Measurements from ENCODE around the gene PRM2.

Gene PRM2

DNA sequence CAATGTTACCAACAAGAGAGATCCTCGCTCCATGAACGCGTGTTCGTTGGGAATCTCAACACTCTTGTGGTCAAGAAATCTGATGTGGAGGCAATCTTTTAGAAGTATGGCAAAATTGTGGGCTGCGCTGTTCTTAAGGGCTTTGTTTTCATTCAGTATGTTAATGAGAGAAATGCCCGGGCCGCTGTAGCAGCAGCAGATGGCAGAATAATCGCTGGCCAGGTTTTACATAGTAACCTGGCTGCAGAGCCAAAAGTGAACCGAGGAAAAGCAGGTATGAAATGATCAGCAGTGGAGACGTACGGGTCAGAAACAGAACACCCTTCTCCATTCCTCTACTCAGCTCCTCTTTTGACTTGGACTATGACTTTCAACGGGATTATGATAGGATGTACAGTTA is 33.6 kb downstream of the PRM2 start:
- POLR2A ChIA-PET, result no interaction called here
- DNase-seq, result no peak
- CTCF ChIA-PET, result interaction anchor here (1.0 kb wide), 1 partner anchor 12 kb away, joined by 4 read pairs; no protein-coding TSS in a partner anchor
- no peak overlapping the region for H3K27ac ChIP-seq (ENCODE audit: insufficient read depth in 1 of 2, low read depth in 1 of 2, low read length in 2 of 2, poor library complexity in 1 of 2, severe bottlenecking in 2 of 2)
- H3K36me3 ChIP-seq (ENCODE audit: control insufficient read depth in 4 of 4, insufficient read depth in 4 of 4, low read length in 3 of 4), result no peaks in the 10 kb centered on the region
- WGBS (ENCODE audit: insufficient coverage), result 99% methylated on average over 12 of the region's 12 CpGs
- no peaks in the 10 kb centered on the region for H3K27me3 ChIP-seq (replicated peaks in 2 of 5; ENCODE audit: control insufficient read depth in 4 of 5, insufficient read depth in 5 of 5, low read length in 4 of 5)
- no peaks in the 10 kb centered on the region for H3K9me3 ChIP-seq (ENCODE audit: control extremely low read depth in 1 of 5, control insufficient read depth in 4 of 5, insufficient read depth in 2 of 5, low read depth in 1 of 5, low read length in 4 of 5)
- peaks cover 3 to 51% (median 14%) of the 10 kb centered on the region in 4 experiments for H3K4me1 ChIP-seq (ENCODE audit: control extremely low read depth in 1 of 4, control insufficient read depth in 4 of 4, insufficient read depth in 4 of 4, low read length in 3 of 4)
- H3K4me3 ChIP-seq (ENCODE audit: control insufficient read depth in 1 of 7, extremely low read depth in 1 of 7, insufficient read depth in 4 of 7, low read depth in 2 of 7, low read length in 6 of 7), result no peak overlapping the region

DNA sequence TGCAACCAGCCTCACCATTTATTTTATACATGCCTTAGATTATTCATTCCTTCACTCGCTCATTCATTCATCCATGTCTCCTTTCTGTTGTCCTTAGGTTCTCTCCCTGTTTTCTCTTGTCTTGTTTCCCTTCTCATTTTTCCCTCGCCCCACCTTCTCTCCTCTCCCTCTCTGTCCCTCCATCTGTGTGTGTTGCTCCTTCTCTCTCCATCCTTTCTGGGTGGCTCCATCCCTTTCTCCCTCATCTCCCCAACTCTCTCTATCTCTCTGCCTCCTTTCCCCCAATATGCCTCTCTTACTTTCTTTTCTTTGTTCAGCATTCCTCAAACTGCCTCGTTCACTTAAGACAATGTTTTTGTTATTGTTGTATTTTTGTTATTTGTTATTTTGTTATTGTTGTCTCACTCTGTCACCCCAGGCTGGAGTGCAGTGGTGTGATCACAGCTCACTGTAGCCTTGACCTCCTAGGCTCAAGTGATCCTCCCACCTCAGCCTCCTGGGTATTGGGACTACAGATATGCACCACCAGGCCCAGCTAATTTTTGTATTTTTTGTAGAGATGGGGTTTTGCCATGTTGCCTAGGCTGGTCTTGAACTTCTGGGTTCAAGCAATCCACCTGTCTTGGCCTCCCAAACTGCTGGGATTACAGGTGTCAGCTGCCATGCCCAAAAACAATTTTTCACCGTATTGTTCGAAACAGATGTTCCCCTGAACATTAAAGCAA is 34.6 kb downstream of the PRM2 start:
- CTCF ChIA-PET, result interaction anchor here (1.0 kb wide), 1 partner anchor 13 kb away, joined by 4 read pairs; no protein-coding TSS in a partner anchor
- Histone ChIP-seq H3K27ac (ENCODE audit: insufficient read depth in 1 of 2, low read depth in 1 of 2, low read length in 2 of 2, poor library complexity in 1 of 2, severe bottlenecking in 2 of 2) (no peak overlapping the region), H3K36me3 (ENCODE audit: control insufficient read depth in 4 of 4, insufficient read depth in 4 of 4, low read length in 3 of 4) (no peaks in the 10 kb centered on the region), H3K4me1 (ENCODE audit: control extremely low read depth in 1 of 4, control insufficient read depth in 4 of 4, insufficient read depth in 4 of 4, low read length in 3 of 4) (peaks cover 3 to 57% (median 15%) of the 10 kb centered on the region in 4 experiments), H3K9me3 (ENCODE audit: control extremely low read depth in 1 of 5, control insufficient read depth in 4 of 5, insufficient read depth in 2 of 5, low read depth in 1 of 5, low read length in 4 of 5) (no peaks in the 10 kb centered on the region), H3K4me3 (ENCODE audit: control insufficient read depth in 1 of 7, extremely low read depth in 1 of 7, insufficient read depth in 4 of 7, low read depth in 2 of 7, low read length in 6 of 7) (no peak overlapping the region), H3K27me3 (replicated peaks in 2 of 5; ENCODE audit: control insufficient read depth in 4 of 5, insufficient read depth in 5 of 5, low read length in 4 of 5) (no peaks in the 10 kb centered on the region)
- POLR2A ChIA-PET, result interaction anchor here (1.4 kb wide), 1 partner anchor 14 kb away, joined by 6 read pairs; the partner anchor contains the start of gene SOCS1
- no peak for DNase-seq
- 97% methylated on average over 2 of the region's 5 CpGs for WGBS (ENCODE audit: insufficient coverage)

DNA sequence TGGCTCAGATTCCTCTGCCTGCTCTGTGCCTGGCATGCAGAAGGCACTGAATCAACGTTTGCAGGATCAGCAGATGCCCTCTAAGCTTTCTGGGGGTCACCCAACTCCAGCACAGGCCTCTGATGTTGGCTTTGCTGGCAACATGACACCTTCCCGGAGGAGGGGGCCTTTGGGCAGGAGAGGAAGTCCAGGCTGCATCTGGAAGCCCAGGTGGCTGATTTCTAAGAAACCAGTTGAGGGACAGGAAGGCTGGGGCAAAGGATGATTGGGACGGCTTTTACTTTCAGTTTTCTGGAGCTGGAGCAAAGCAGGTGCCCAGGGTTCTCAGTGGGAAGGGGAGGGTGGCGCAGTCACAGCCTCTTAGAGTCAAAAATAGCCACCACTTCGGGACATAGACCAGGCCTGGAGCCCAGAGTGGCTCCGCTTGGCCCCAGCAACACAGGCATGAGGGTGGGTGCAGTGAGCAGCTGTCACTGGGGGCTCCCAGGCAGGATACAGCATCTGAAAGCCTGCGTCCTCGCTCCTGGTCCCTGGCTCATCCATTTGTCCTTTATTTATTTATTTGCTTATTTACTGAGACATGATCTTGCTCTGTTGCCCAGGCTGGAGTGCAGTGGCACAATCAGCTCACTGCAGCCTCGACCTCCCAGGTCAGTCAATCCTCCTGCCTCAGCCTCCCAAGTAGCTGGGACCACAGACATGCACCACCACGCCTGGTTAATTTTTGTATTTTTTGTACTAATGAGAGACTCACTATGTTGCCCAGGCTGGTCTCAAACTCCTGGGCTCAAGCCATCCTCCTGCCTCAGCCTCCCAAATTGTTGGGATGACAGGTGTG is 35.4 kb downstream of the PRM2 start:
- no peak overlapping the region for H3K27ac ChIP-seq (ENCODE audit: insufficient read depth in 1 of 2, low read depth in 1 of 2, low read length in 2 of 2, poor library complexity in 1 of 2, severe bottlenecking in 2 of 2)
- ChIA-PET POLR2A (interaction anchor here (0.7 to 1.4 kb wide), 2 partner anchors 15 to 57 kb away, joined by 5 to 6 read pairs; partner anchors contain the start of gene SOCS1), CTCF (interaction anchor here (0.9 kb wide), 1 partner anchor 11 kb away, joined by 3 read pairs; no protein-coding TSS in a partner anchor)
- H3K36me3 ChIP-seq (ENCODE audit: control insufficient read depth in 4 of 4, insufficient read depth in 4 of 4, low read length in 3 of 4), result no peaks in the 10 kb centered on the region
- H3K9me3 ChIP-seq (ENCODE audit: control extremely low read depth in 1 of 5, control insufficient read depth in 4 of 5, insufficient read depth in 2 of 5, low read depth in 1 of 5, low read length in 4 of 5), result no peaks in the 10 kb centered on the region
- peak overlapping the region in 1 of 7 experiments; percentile 64 for H3K4me3 ChIP-seq (ENCODE audit: control insufficient read depth in 1 of 7, extremely low read depth in 1 of 7, insufficient read depth in 4 of 7, low read depth in 2 of 7, low read length in 6 of 7)
- 54% methylated on average over 9 of the region's 10 CpGs for WGBS (ENCODE audit: insufficient coverage)
- peak in 2 of 3 donors; percentile 77 to 80 for DNase-seq
- peaks cover 3 to 55% (median 17%) of the 10 kb centered on the region in 4 experiments for H3K4me1 ChIP-seq (ENCODE audit: control extremely low read depth in 1 of 4, control insufficient read depth in 4 of 4, insufficient read depth in 4 of 4, low read length in 3 of 4)
- no peaks in the 10 kb centered on the region for H3K27me3 ChIP-seq (replicated peaks in 2 of 5; ENCODE audit: control insufficient read depth in 4 of 5, insufficient read depth in 5 of 5, low read length in 4 of 5)

DNA sequence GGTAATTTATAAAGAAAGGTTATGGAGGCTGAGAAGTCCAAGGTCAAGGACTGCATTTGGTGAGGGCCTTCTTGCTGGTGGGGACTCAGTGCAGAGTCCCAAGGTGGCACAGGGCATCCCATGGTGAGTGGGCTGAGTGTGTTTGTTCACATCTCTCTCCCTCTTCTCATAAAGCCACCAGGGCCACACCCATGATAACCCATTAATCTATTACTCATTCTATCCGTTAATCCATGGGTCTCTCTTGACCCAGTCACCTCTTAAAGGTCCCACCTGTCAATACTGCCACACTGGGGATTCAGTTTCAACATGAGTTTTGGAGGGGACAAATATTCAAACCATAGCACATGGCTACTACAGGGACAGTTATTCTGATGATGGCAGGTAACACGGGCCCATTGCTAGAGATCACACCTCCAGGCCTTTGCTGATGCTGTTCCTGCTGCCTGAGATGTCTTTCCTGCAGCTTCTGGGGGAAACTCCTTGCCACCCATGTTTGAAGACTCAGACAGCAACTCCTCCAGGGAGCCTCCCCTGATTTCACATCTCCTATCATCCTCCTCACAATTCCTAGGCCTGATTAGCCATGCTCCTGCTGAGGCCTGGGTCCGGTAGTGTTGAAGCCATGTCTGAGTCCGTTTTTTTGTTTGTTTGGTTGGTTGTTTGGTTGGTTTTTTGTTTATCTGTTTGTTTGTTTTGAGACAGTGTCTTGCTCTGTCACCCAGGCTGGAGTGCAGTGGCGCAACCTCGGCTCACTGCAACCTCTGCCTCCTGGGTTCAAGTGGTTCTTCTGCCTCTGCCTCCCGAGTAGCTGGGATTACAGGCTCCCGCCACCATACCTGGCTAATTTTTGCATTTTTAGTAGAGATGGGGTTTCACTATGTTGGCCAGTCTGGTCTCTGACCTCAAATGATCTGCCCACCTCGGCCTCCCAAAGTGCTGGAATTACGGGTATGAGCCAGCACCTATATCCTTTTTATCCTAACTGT is 36.3 kb downstream of the PRM2 start:
- Histone ChIP-seq H3K9me3 (ENCODE audit: control extremely low read depth in 1 of 5, control insufficient read depth in 4 of 5, insufficient read depth in 2 of 5, low read depth in 1 of 5, low read length in 4 of 5) (no peaks in the 10 kb centered on the region), H3K27me3 (replicated peaks in 2 of 5; ENCODE audit: control insufficient read depth in 4 of 5, insufficient read depth in 5 of 5, low read length in 4 of 5) (no peaks in the 10 kb centered on the region), H3K4me3 (ENCODE audit: control insufficient read depth in 1 of 7, extremely low read depth in 1 of 7, insufficient read depth in 4 of 7, low read depth in 2 of 7, low read length in 6 of 7) (peak overlapping the region in 1 of 7 experiments; percentile 64), H3K36me3 (ENCODE audit: control insufficient read depth in 4 of 4, insufficient read depth in 4 of 4, low read length in 3 of 4) (no peaks in the 10 kb centered on the region), H3K27ac (ENCODE audit: insufficient read depth in 1 of 2, low read depth in 1 of 2, low read length in 2 of 2, poor library complexity in 1 of 2, severe bottlenecking in 2 of 2) (peak overlapping the region in 1 of 2 experiments; percentile 35), H3K4me1 (ENCODE audit: control extremely low read depth in 1 of 4, control insufficient read depth in 4 of 4, insufficient read depth in 4 of 4, low read length in 3 of 4) (peaks cover 7 to 58% (median 23%) of the 10 kb centered on the region in 4 experiments)
- DNase-seq, result no peak
- WGBS (ENCODE audit: insufficient coverage), result 86% methylated on average over 6 of the region's 10 CpGs
- ChIA-PET POLR2A (interaction anchor here (1.4 kb wide), 1 partner anchor 16 kb away, joined by 6 read pairs; the partner anchor contains the start of gene SOCS1), CTCF (interaction anchor here (0.9 kb wide), 1 partner anchor 12 kb away, joined by 3 read pairs; no protein-coding TSS in a partner anchor)

DNA sequence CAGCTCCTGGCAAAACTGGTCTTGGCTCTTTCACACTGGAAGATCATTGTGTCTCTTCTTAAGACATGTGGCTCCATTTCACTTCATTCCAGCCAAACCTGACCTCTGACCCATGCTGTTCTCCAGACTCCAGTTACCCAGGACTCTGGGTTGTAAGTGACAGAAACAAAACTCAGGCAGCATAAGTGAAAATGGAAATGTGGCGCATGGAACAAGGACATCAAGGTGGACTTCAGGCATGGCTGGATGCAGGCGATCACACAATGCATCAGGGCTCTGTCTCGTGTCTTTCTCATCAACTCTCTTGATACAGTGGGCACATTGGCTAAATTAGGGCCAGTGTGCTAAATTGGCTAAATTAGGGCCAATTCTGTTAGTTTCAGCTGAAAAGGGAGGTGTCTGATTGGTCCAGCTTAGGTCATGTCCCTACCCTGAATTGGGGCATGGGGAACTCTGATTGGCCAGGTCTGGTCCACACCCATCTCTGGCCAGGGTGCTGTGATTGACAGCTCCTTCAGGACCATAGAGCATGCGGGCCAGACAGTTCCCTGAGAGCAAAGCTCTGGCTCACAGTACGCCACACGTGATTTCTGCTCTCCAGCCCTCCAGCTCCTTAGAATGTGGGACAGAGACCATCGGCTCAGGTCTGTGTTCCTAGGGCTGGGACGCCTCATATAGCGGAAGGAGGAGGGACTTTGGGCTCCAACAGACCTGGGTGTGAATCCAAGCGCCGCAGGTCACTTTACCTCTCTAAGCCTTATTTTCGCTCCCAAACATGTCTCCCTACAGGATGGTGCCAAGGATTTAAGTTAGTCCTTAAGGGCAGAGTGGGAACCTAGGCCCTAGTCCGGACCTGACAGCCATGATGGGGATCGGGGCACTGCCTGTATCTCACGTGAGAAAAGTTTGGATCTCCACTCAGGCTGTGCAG is 37.7 kb downstream of the PRM2 start:
- Histone ChIP-seq H3K36me3 (ENCODE audit: control insufficient read depth in 4 of 4, insufficient read depth in 4 of 4, low read length in 3 of 4) (no peaks in the 10 kb centered on the region), H3K27me3 (replicated peaks in 2 of 5; ENCODE audit: control insufficient read depth in 4 of 5, insufficient read depth in 5 of 5, low read length in 4 of 5) (no peaks in the 10 kb centered on the region), H3K9me3 (ENCODE audit: control extremely low read depth in 1 of 5, control insufficient read depth in 4 of 5, insufficient read depth in 2 of 5, low read depth in 1 of 5, low read length in 4 of 5) (no peaks in the 10 kb centered on the region), H3K4me1 (ENCODE audit: control extremely low read depth in 1 of 4, control insufficient read depth in 4 of 4, insufficient read depth in 4 of 4, low read length in 3 of 4) (peaks cover 7 to 72% (median 32%) of the 10 kb centered on the region in 4 experiments), H3K27ac (ENCODE audit: insufficient read depth in 1 of 2, low read depth in 1 of 2, low read length in 2 of 2, poor library complexity in 1 of 2, severe bottlenecking in 2 of 2) (no peak overlapping the region), H3K4me3 (ENCODE audit: control insufficient read depth in 1 of 7, extremely low read depth in 1 of 7, insufficient read depth in 4 of 7, low read depth in 2 of 7, low read length in 6 of 7) (no peak overlapping the region)
- no peak for DNase-seq
- CTCF ChIA-PET, result interaction anchor here (1.0 to 1.5 kb wide), 3 partner anchors 15 to 42 kb away, joined by 3 to 6 read pairs (median 3); no protein-coding TSS in a partner anchor
- 98% methylated on average over 14 of the region's 15 CpGs for WGBS (ENCODE audit: insufficient coverage)
- POLR2A ChIA-PET, result no interaction called here
